ENCODE data around the gene SLK.

GRCh38 chr10:103942866-103943265, 24.1 kb upstream of the SLK start:
- TF ChIP-seq CTCF (conservative IDR thresholded peaks at IDR 0.05) (no peak), ZFX (IDR thresholded peaks at IDR 0.05) (no peak)

Data from C4-2B (cell line).